ENCODE data around the gene COL23A1.

COL23A1 gene

GRCh38 chr5:178454821-178455479, 135.2 kb downstream of the COL23A1 start:
- no peak overlapping the region for H3K4me3 ChIP-seq
- DNase-seq (ENCODE audit: low spot score), result peak; percentile 62
- TF ChIP-seq CTCF (IDR thresholded peaks at IDR 0.05), result no peak
- H3K27ac ChIP-seq, result no peak overlapping the region

- no peak overlapping the region for H3K4me3 ChIP-seq
- no peak overlapping the region for H3K27ac ChIP-seq
- TF ChIP-seq CTCF (IDR thresholded peaks at IDR 0.05), result no peak
- peak; percentile 46 for DNase-seq (ENCODE audit: low spot score)
These were observed 135.9 kb downstream of the COL23A1 start for GRCh38 chr5:178454303-178454702.

GRCh38 chr5:178453224-178453623, 137.0 kb downstream of the COL23A1 start:
- no peak for TF ChIP-seq CTCF (IDR thresholded peaks at IDR 0.05)
- DNase-seq (ENCODE audit: low spot score), result peak; percentile 47
- H3K4me3 ChIP-seq, result no peak overlapping the region
- H3K27ac ChIP-seq, result no peak overlapping the region

- no peak overlapping the region for H3K4me3 ChIP-seq
- DNase-seq (ENCODE audit: low spot score), result peak; percentile 36
- no peak for TF ChIP-seq CTCF (IDR thresholded peaks at IDR 0.05)
- H3K27ac ChIP-seq, result no peak overlapping the region
These were observed 139.8 kb downstream of the COL23A1 start for GRCh38 chr5:178450121-178451028.

- no peak for TF ChIP-seq CTCF (IDR thresholded peaks at IDR 0.05)
- H3K4me3 ChIP-seq, result no peak overlapping the region
- H3K27ac ChIP-seq, result no peak overlapping the region
- peak; percentile 28 for DNase-seq (ENCODE audit: low spot score)
These were observed 140.8 kb downstream of the COL23A1 start for GRCh38 chr5:178449163-178450070.

- H3K27ac ChIP-seq, result no peak overlapping the region
- TF ChIP-seq CTCF (IDR thresholded peaks at IDR 0.05), result no peak
- no peak overlapping the region for H3K4me3 ChIP-seq
- no peak for DNase-seq (ENCODE audit: low spot score)
These were observed 144.7 kb downstream of the COL23A1 start for GRCh38 chr5:178445534-178445933.
